NK-92 treated with Interleukin-12 subunit alpha and Interleukin-12 subunit beta, amount 100 ng/mL, for 24 hours (cell line): ENCODE results near the gene RUFY4.

Source experiments
- DNase-seq: peaks from one replicate; lab custom pipeline; 2025; lab: John Stamatoyannopoulos, UW

RUFY4 gene

GRCh38 chr2:218063486-218063885 lies 5.6 kb upstream of the RUFY4 start:
- no peak for DNase-seq

- DNase-seq, result no peak
Measured at GRCh38 chr2:218063896-218064295, 5.2 kb upstream of the RUFY4 start.

GRCh38 chr2:218065239-218066006 lies 3.6 kb upstream of the RUFY4 start:
- DNase-seq, result no peak

GRCh38 chr2:218066926-218067515 lies 2.0 kb upstream of the RUFY4 start:
- DNase-seq, result no peak

GRCh38 chr2:218067523-218067922 lies 1.5 kb upstream of the RUFY4 start:
- no peak for DNase-seq

GRCh38 chr2:218069606-218070300 lies 700 bp downstream of the RUFY4 start:
- DNase-seq, result no peak

GRCh38 chr2:218070587-218070986 lies 1.5 kb downstream of the RUFY4 start:
- DNase-seq, result no peak

- no peak for DNase-seq
Measured at GRCh38 chr2:218071218-218071937, 2.3 kb downstream of the RUFY4 start.

- DNase-seq, result no peak
Measured at GRCh38 chr2:218072002-218072401, 2.9 kb downstream of the RUFY4 start.

- DNase-seq, result no peak
Measured at GRCh38 chr2:218072478-218073024, 3.5 kb downstream of the RUFY4 start.

GRCh38 chr2:218073185-218073584 lies 4.1 kb downstream of the RUFY4 start:
- DNase-seq, result no peak

- DNase-seq, result no peak
Measured at GRCh38 chr2:218074031-218074430, 5.0 kb downstream of the RUFY4 start.

- DNase-seq, result no peak
Measured at GRCh38 chr2:218075975-218076811, 7.1 kb downstream of the RUFY4 start.

GRCh38 chr2:218077464-218078216 lies 8.6 kb downstream of the RUFY4 start:
- no peak for DNase-seq

GRCh38 chr2:218079943-218080913 lies 11.2 kb downstream of the RUFY4 start:
- no peak for DNase-seq

GRCh38 chr2:218081063-218081462 lies 12.0 kb downstream of the RUFY4 start:
- DNase-seq, result no peak

GRCh38 chr2:218081695-218082094 lies 12.6 kb downstream of the RUFY4 start:
- no peak for DNase-seq

GRCh38 chr2:218082586-218083351 lies 13.7 kb downstream of the RUFY4 start:
- DNase-seq, result no peak

GRCh38 chr2:218083352-218083676 lies 14.3 kb downstream of the RUFY4 start:
- DNase-seq, result no peak
